HCT116 (cell line): Measurements from ENCODE around the gene FLT3LG. TPM values are rescaled to one million over a fixed set of nuclear protein-coding genes. Genes with fewer than 3 reads are reported as not detected.

Experiments
- ATAC-seq: fragments of 200-7000 bp; cut with Tn5 transposase; 2 replicates; pipeline ENCODE4 v1.9.1; 2020; ENCODE audit warnings: mild to moderate bottlenecking, moderate library complexity
- BruUV-seq: library from RNA; stranded (reverse); fragments of 400-500 nt; replicated peaks from 2 replicates; lab custom pipeline; 2021; lab: Mats Ljungman, UMichigan
- CTCF ChIA-PET: fragments of 300-600 bp; sonication (Branson Sonifier 250); formaldehyde crosslinking; loops from one replicate; lab custom pipeline; 2021; ENCODE audit warnings: antibody characterized with exemption; lab: Charles Lee
- POLR2A ChIA-PET: fragments of 300-600, 350-600 bp; sonication (Branson Sonifier 250); formaldehyde crosslinking; loops from one replicate; lab custom pipeline; 2021; ENCODE audit warnings: antibody characterized with exemption; lab: Charles Lee
- RAD21 ChIA-PET, 2 experiments: fragments of 300-600 bp; sonication (Branson Sonifier 250); formaldehyde crosslinking; loops; one replicate each; lab custom pipeline; 2023; ENCODE audit warnings: low total read pairs in 2 of 2; ENCODE audit not compliant: uncharacterized antibody in 2 of 2, unreplicated experiment in 2 of 2, low non-redundant PET in 1 of 2; lab: Charles Lee
- DNase-seq: peaks from one replicate; pipeline ENCODE4 v3.0.0-alpha.2; 2010; ENCODE audit warnings: low read depth, low spot score
- H2AFZ ChIP-seq: fragments of 200-600 bp; shearing (Covaris generic), sonication (generic); 2 replicates; pipeline ENCODE4 v1.6.1; 2017; ENCODE audit warnings: low read depth, mixed run types, mixed read lengths, antibody characterized with exemption, low read length; ENCODE audit not compliant: poor library complexity, severe bottlenecking
- H3K27ac ChIP-seq: 2 replicates; pipeline ENCODE4 v1.5.1; 2012; ENCODE audit warnings: low read depth, low read length
- H3K27me3 ChIP-seq: fragments of 200-600 bp; sonication (generic); 2 replicates; pipeline ENCODE4 v1.6.1; 2016; ENCODE audit warnings: mixed run types, low read length, mixed read lengths; ENCODE audit not compliant: insufficient read depth
- H3K36me3 ChIP-seq, 2 experiments: fragments of 200-500 bp in 1 of 2; fragments of 200-600 bp in 1 of 2; sonication (Bioruptor generic) in 1 of 2; sonication (generic) in 1 of 2; 2 replicates each; pipeline versions ENCODE4 v1.5.1 to v1.6.1; 2014 to 2016; ENCODE audit warnings: low read length in 2 of 2, inconsistent platforms in 1 of 2, mixed read lengths in 1 of 2, mixed run types in 1 of 2; ENCODE audit not compliant: insufficient read depth in 2 of 2, control insufficient read depth in 1 of 2
- H3K4me1 ChIP-seq, 2 experiments: fragments of 200-600 bp in 1 of 2; sonication (generic) in 1 of 2; 2 replicates each; pipeline versions ENCODE4 v1.5.1 to v1.6.1; 2012 to 2017; ENCODE audit warnings: low read length in 2 of 2, inconsistent platforms in 1 of 2, mild to moderate bottlenecking in 1 of 2, mixed read lengths in 1 of 2, mixed run types in 1 of 2, moderate library complexity in 1 of 2; ENCODE audit not compliant: insufficient read depth in 2 of 2, control insufficient read depth in 1 of 2
- H3K4me2 ChIP-seq: fragments of 200-600 bp; sonication (generic); 2 replicates; pipeline ENCODE4 v1.6.1; 2017; ENCODE audit warnings: mixed run types, low read length, mixed read lengths
- H3K4me3 ChIP-seq, 2 experiments: fragments of 200-600 bp in 1 of 2; sonication (generic) in 1 of 2; replicated peaks in 1 of 2; 2 replicates each; pipeline ENCODE4 v1.5.1; 2011 to 2016; ENCODE audit warnings: low read length in 2 of 2, control low read depth in 1 of 2, low read depth in 1 of 2, mild to moderate bottlenecking in 1 of 2, mixed read lengths in 1 of 2, mixed run types in 1 of 2
- H3K79me2 ChIP-seq: fragments of 200-600 bp; sonication (generic); 2 replicates; pipeline ENCODE4 v1.6.1; 2017; ENCODE audit warnings: mild to moderate bottlenecking, mixed run types, low read length, moderate library complexity, mixed read lengths; ENCODE audit not compliant: insufficient read depth
- H3K9ac ChIP-seq: fragments of 200-600 bp; sonication (generic); 2 replicates; pipeline ENCODE4 v1.6.1; 2016; ENCODE audit warnings: low read length, mixed read lengths
- H3K9me2 ChIP-seq: fragments of 200-600 bp; sonication (generic), shearing (Covaris generic); 2 replicates; pipeline ENCODE4 v1.6.1; 2017; ENCODE audit warnings: mixed run types, mild to moderate bottlenecking, moderate library complexity; ENCODE audit not compliant: insufficient read depth
- H3K9me3 ChIP-seq, 2 experiments: fragments of 200-500 bp in 1 of 2; fragments of 200-600 bp in 1 of 2; sonication (Bioruptor generic) in 1 of 2; sonication (generic) in 1 of 2; 2 replicates each; pipeline ENCODE4 v1.6.1; 2014 to 2017; ENCODE audit warnings: low read length in 2 of 2, mixed read lengths in 2 of 2, inconsistent platforms in 1 of 2, low read depth in 1 of 2, mild to moderate bottlenecking in 1 of 2, mixed run types in 1 of 2, moderate library complexity in 1 of 2; ENCODE audit not compliant: control insufficient read depth in 1 of 2, insufficient read depth in 1 of 2
- H4K20me1 ChIP-seq: fragments of 200-600 bp; sonication (generic), shearing (Covaris generic); 2 replicates; pipeline ENCODE4 v1.6.1; 2017; ENCODE audit warnings: mixed run types, mild to moderate bottlenecking, moderate library complexity; ENCODE audit not compliant: insufficient read depth
- ATF3 ChIP-seq: IDR thresholded peaks from 2 replicates; pipeline ENCODE4 v1.6.1; 2012
- CEBPB ChIP-seq: IDR thresholded peaks from 2 replicates; pipeline ENCODE4 v1.6.1; 2012; ENCODE audit warnings: low read depth
- CTCF ChIP-seq, 3 experiments: fragments of 200-600 bp in 1 of 3; sonication (generic) in 1 of 3; IDR thresholded peaks in 2 of 3; conservative IDR thresholded peaks in 1 of 3; 2 replicates each; pipeline ENCODE4 v1.5.1; 2012 to 2017; ENCODE audit warnings: low read depth in 2 of 3, low read length in 2 of 3, antibody characterized with exemption in 1 of 3, borderline replicate concordance in 1 of 3, control low read depth in 1 of 3, mild to moderate bottlenecking in 1 of 3, mixed read lengths in 1 of 3, mixed run types in 1 of 3, moderate library complexity in 1 of 3; ENCODE audit not compliant: insufficient read depth in 1 of 3
- EZH2 ChIP-seq: fragments of 200-600 bp; sonication (generic); IDR thresholded peaks from 2 replicates; pipeline ENCODE4 v1.6.1; 2017; ENCODE audit warnings: antibody characterized with exemption, mixed run types
- FOSL1 ChIP-seq: IDR thresholded peaks from 2 replicates; pipeline ENCODE4 v1.6.1; 2012; ENCODE audit warnings: low read depth
- JUND ChIP-seq: IDR thresholded peaks from 2 replicates; pipeline ENCODE4 v1.6.1; 2012
- MAX ChIP-seq: IDR thresholded peaks from 2 replicates; pipeline ENCODE4 v1.6.1; 2012
- POLR2A ChIP-seq: IDR thresholded peaks from 2 replicates; pipeline ENCODE4 v1.7.0; 2011; ENCODE audit warnings: borderline replicate concordance; ENCODE audit not compliant: insufficient read depth, insufficient read length; ENCODE audit errors: extremely low read depth
- POLR2AphosphoS5 ChIP-seq: IDR thresholded peaks from 2 replicates; pipeline ENCODE4 v1.6.1; 2011; ENCODE audit warnings: mild to moderate bottlenecking, low read depth, low read length, moderate library complexity
- RAD21 ChIP-seq: IDR thresholded peaks from 2 replicates; pipeline ENCODE4 v1.6.1; 2012; ENCODE audit warnings: low read depth, mild to moderate bottlenecking
- SIN3A ChIP-seq: IDR thresholded peaks from 2 replicates; pipeline ENCODE4 v1.6.1; 2012; ENCODE audit warnings: low read depth
- SRF ChIP-seq: IDR thresholded peaks from 2 replicates; pipeline ENCODE4 v1.6.1; 2012; ENCODE audit warnings: low read depth
- TCF7L2 ChIP-seq: IDR thresholded peaks from 2 replicates; pipeline ENCODE4 v1.7.0; 2011; ENCODE audit warnings: borderline replicate concordance, inconsistent platforms; ENCODE audit not compliant: insufficient read depth, insufficient read length; ENCODE audit errors: extremely low read depth
- ZFX ChIP-seq: fragments of 450-650 bp; IDR thresholded peaks from 2 replicates; pipeline ENCODE4 v1.6.1; 2017
- ZNF274 ChIP-seq: fragments of 200-500 bp; sonication (Bioruptor generic); IDR thresholded peaks from 2 replicates; pipeline ENCODE4 v1.6.1; 2014; ENCODE audit warnings: mild to moderate bottlenecking, low read depth, low read length, inconsistent platforms
- intact Hi-C: fragments of 100-400 bp; cut with micrococcal nuclease; formaldehyde crosslinking; loops from 2 replicates; pipeline ENCODE4 v1.10.0; 2022
- total RNA-seq: library from RNA; stranded (reverse); gene quantifications from one replicate; pipeline ENCODE4 v1.2.1, GENCODE V29; 2021; ENCODE audit not compliant: unreplicated experiment

Gene FLT3LG
- total RNA-seq, 1 experiment from 2014 or later: 3.8 TPM

- H3K79me2 ChIP-seq: no peaks in the 10 kb centered on the region
- no peak overlapping the region for H2AFZ ChIP-seq
- no peaks in the 10 kb centered on the region for H3K9me3 ChIP-seq
- TF ChIP-seq JUND: no peak
- no peak for TF ChIP-seq ATF3
- TF ChIP-seq RAD21: no peak
- no peak for TF ChIP-seq CTCF (IDR thresholded peaks at IDR 0.05 in 2 of 3, conservative IDR thresholded peaks at IDR 0.05 in 1 of 3; ENCODE audit: borderline replicate concordance in 1 of 3, insufficient read depth in 1 of 3, low read depth in 2 of 3, low read length in 2 of 3)
- TF ChIP-seq TCF7L2: no peak
- TF ChIP-seq EZH2: no peak
- TF ChIP-seq SRF: no peak
- no peak for TF ChIP-seq ZNF274
- no peak for TF ChIP-seq SIN3A
- TF ChIP-seq POLR2AphosphoS5: no peak
- no peak for TF ChIP-seq MAX
- TF ChIP-seq CEBPB: no peak
- TF ChIP-seq FOSL1: no peak
- no peak for TF ChIP-seq POLR2A
- TF ChIP-seq ZFX: no peak
- no TSS peak for BruUV-seq
- ATAC-seq (no peak), DNase-seq (no peak)
- RAD21 ChIA-PET: interaction anchor here in 1 of 2 experiments (0.6 kb wide), 1 partner anchor 13 kb away, joined by 4 read pairs; no protein-coding TSS in a partner anchor
- no peaks in the 10 kb centered on the region for H4K20me1 ChIP-seq
- intact Hi-C loops: no loop called here
- H3K9me2 ChIP-seq: no peaks in the 10 kb centered on the region
- H3K9ac ChIP-seq: no peak overlapping the region
- H3K27me3 ChIP-seq: no peaks in the 10 kb centered on the region
- CTCF ChIA-PET: no interaction called here
- H3K36me3 ChIP-seq: no peaks in the 10 kb centered on the region
- no peak overlapping the region for H3K4me3 ChIP-seq
- peaks cover 12 to 34% of the 10 kb centered on the region in 2 experiments; a peak in 3 of 4 replicates for H3K4me1 ChIP-seq
- no peak overlapping the region for H3K4me2 ChIP-seq
- POLR2A ChIA-PET: no interaction called here
- no peak overlapping the region for H3K27ac ChIP-seq
Measured at GRCh38 chr19:49430172-49430677, 43.8 kb upstream of the FLT3LG start.
